Stimulated activated CD4-positive, alpha-beta T cell treated with anti-CD3 and anti-CD28 coated beads, Interleukin-12 subunit alpha, Interleukin-12 subunit beta, amount 100 ng/mL, for 4 hours (primary cell): Measurements from ENCODE around the gene TAF11L6.
"Not testable (repeated sequence)": the region's sequence is repeated elsewhere in the genome, so short reads cannot be mapped to it uniquely, and the experiment has no call there.

Experiments
- DNase-seq: peaks from one replicate; pipeline ENCODE4 v3.0.0-alpha.2; 2020

The TAF11L6 gene

GRCh38 chr5:17528369-17528768 is at the start of gene TAF11L6:
Gene TAF11L6, plus strand, starts transcription at chr5:17528669.
- not testable (repeated sequence) for DNase-seq

- no peak for DNase-seq
Observed at GRCh38 chr5:17481378-17481777, 47.1 kb upstream of the TAF11L6 start.

GRCh38 chr5:17482790-17483189 is 45.7 kb upstream of the TAF11L6 start:
- no peak for DNase-seq

GRCh38 chr5:17486464-17487173 is 41.9 kb upstream of the TAF11L6 start:
- not testable (repeated sequence) for DNase-seq

- DNase-seq = no peak
Observed at GRCh38 chr5:17487174-17487512, 41.3 kb upstream of the TAF11L6 start.

- DNase-seq = not testable (repeated sequence)
Observed at GRCh38 chr5:17491257-17491656, 37.2 kb upstream of the TAF11L6 start.

- no peak for DNase-seq
Observed at GRCh38 chr5:17492770-17493169, 35.7 kb upstream of the TAF11L6 start.

- no peak for DNase-seq
Observed at GRCh38 chr5:17497446-17497845, 31.0 kb upstream of the TAF11L6 start.

GRCh38 chr5:17497931-17498330 is 30.5 kb upstream of the TAF11L6 start, which contains the start of gene TAF11L2:
Gene TAF11L2, plus strand, starts transcription at chr5:17498231.
- DNase-seq = not testable (repeated sequence)

GRCh38 chr5:17511775-17512325 is 16.6 kb upstream of the TAF11L6 start:
- DNase-seq = no peak

- not testable (repeated sequence) for DNase-seq
Observed at GRCh38 chr5:17517526-17517925, 10.9 kb upstream of the TAF11L6 start.

GRCh38 chr5:17518067-17518466 is 10.4 kb upstream of the TAF11L6 start, which contains the start of gene TAF11L3:
Gene TAF11L3, plus strand, starts transcription at chr5:17518367.
- not testable (repeated sequence) for DNase-seq

- not testable (repeated sequence) for DNase-seq
Observed at GRCh38 chr5:17519508-17519907, 9.0 kb upstream of the TAF11L6 start.

- DNase-seq = not testable (repeated sequence)
Observed at GRCh38 chr5:17521501-17521900, 7.0 kb upstream of the TAF11L6 start, which contains the start of gene TAF11L4. Gene TAF11L4, plus strand, starts transcription at chr5:17521801.

GRCh38 chr5:17524935-17525334 is 3.5 kb upstream of the TAF11L6 start, which contains the start of gene TAF11L5:
Gene TAF11L5, plus strand, starts transcription at chr5:17525235.
- DNase-seq = not testable (repeated sequence)

GRCh38 chr5:17526504-17526903 is 2.0 kb upstream of the TAF11L6 start:
- not testable (repeated sequence) for DNase-seq
